Trophoblast cell (in vitro differentiated cells and primary cell): Measurements from ENCODE around the gene ZRANB3.
"Not testable (repeated sequence)": the region's sequence is repeated elsewhere in the genome, so short reads cannot be mapped to it uniquely, and the experiment has no call there.

ENCODE experiments used
- DNase-seq, 2 donors: peaks; one replicate each; pipeline ENCODE4 v3.0.0-alpha.2; 2016
- H2AFZ ChIP-seq: 2 replicates; pipeline ENCODE4 v1.6.1; 2013; ENCODE audit warnings: low read length, moderate library complexity, mild to moderate bottlenecking; ENCODE audit not compliant: insufficient read depth, poor library complexity
- H2AK5ac ChIP-seq: 2 replicates; pipeline ENCODE4 v1.6.1; 2013; ENCODE audit warnings: mild to moderate bottlenecking, low read length
- H2BK120ac ChIP-seq: 2 replicates; pipeline ENCODE4 v1.6.1; 2013; ENCODE audit warnings: low read length, mild to moderate bottlenecking, moderate library complexity; ENCODE audit not compliant: insufficient read depth, poor library complexity
- H2BK12ac ChIP-seq: 2 replicates; pipeline ENCODE4 v1.6.1; 2013; ENCODE audit warnings: mild to moderate bottlenecking, low read length, moderate library complexity
- H2BK5ac ChIP-seq: 2 replicates; pipeline ENCODE4 v1.6.1; 2013; ENCODE audit warnings: low read length, low read depth, moderate library complexity, mild to moderate bottlenecking; ENCODE audit not compliant: poor library complexity
- H3K14ac ChIP-seq: 2 replicates; pipeline ENCODE4 v1.6.1; 2013; ENCODE audit warnings: mild to moderate bottlenecking, low read length
- H3K18ac ChIP-seq: 2 replicates; pipeline ENCODE4 v1.6.1; 2013; ENCODE audit warnings: mild to moderate bottlenecking, low read length
- H3K23ac ChIP-seq: 2 replicates; pipeline ENCODE4 v1.6.1; 2013; ENCODE audit warnings: low read length
- H3K27ac ChIP-seq: 2 replicates; pipeline ENCODE4 v1.5.1; 2013; ENCODE audit warnings: low read depth, mild to moderate bottlenecking, inconsistent platforms, low read length, moderate library complexity
- H3K27me3 ChIP-seq: 2 replicates; pipeline ENCODE4 v1.6.1; 2013; ENCODE audit warnings: inconsistent platforms, mild to moderate bottlenecking, low read length, moderate library complexity; ENCODE audit not compliant: insufficient read depth
- H3K36me3 ChIP-seq, 2 experiments: 1 replicate in 1 of 2; 2 replicates in 1 of 2; pipeline ENCODE4 v1.6.1; 2013; ENCODE audit warnings: low read length in 2 of 2, mild to moderate bottlenecking in 2 of 2, moderate library complexity in 1 of 2; ENCODE audit not compliant: insufficient read depth in 2 of 2, control insufficient read depth in 1 of 2
- H3K4ac ChIP-seq: 2 replicates; pipeline ENCODE4 v1.6.1; 2013; ENCODE audit warnings: low read depth, mild to moderate bottlenecking, low read length, moderate library complexity
- H3K4me1 ChIP-seq, 2 experiments: 1 replicate in 1 of 2; 2 replicates in 1 of 2; pipeline ENCODE4 v1.6.1; 2013; ENCODE audit warnings: low read length in 2 of 2, mild to moderate bottlenecking in 2 of 2, moderate library complexity in 1 of 2; ENCODE audit not compliant: insufficient read depth in 2 of 2, control insufficient read depth in 1 of 2
- H3K4me2 ChIP-seq: 2 replicates; pipeline ENCODE4 v1.6.1; 2013; ENCODE audit warnings: inconsistent platforms, mild to moderate bottlenecking, low read length, moderate library complexity
- H3K4me3 ChIP-seq: 2 replicates; pipeline ENCODE4 v1.5.1; 2013; ENCODE audit warnings: mild to moderate bottlenecking, low read depth, low read length, inconsistent platforms
- H3K79me1 ChIP-seq: one replicate; pipeline ENCODE4 v1.6.1; 2013; ENCODE audit warnings: low read length
- H3K79me2 ChIP-seq: 2 replicates; pipeline ENCODE4 v1.6.1; 2013; ENCODE audit warnings: low read length, mild to moderate bottlenecking; ENCODE audit not compliant: control insufficient read depth, insufficient read depth, poor library complexity
- H3K9ac ChIP-seq: 2 replicates; pipeline ENCODE4 v1.6.1; 2013; ENCODE audit warnings: mild to moderate bottlenecking, low read length
- H3K9me3 ChIP-seq: 2 replicates; pipeline ENCODE4 v1.6.1; 2013; ENCODE audit warnings: low read depth, mild to moderate bottlenecking, control low read depth, inconsistent platforms, low read length; ENCODE audit not compliant: insufficient read depth
- H4K12ac ChIP-seq: 2 replicates; pipeline ENCODE4 v1.6.1; 2013; ENCODE audit warnings: low read depth, mild to moderate bottlenecking, low read length, moderate library complexity
- H4K8ac ChIP-seq: 2 replicates; pipeline ENCODE4 v1.6.1; 2013; ENCODE audit warnings: low read depth, mild to moderate bottlenecking, low read length, moderate library complexity
- H4K91ac ChIP-seq: one replicate; pipeline ENCODE4 v1.6.1; 2013; ENCODE audit warnings: low read depth, mild to moderate bottlenecking, low read length, moderate library complexity
- WGBS: extraction: QIAGEN DNeasy Blood & Tissue Kit; methylation state at CpG from one replicate; pipeline ENCODE4 v1.1.7; 2013; ENCODE audit warnings: missing lambda C conversion rate; ENCODE audit not compliant: insufficient read length, insufficient coverage; ENCODE audit errors: extremely low coverage; 5-methylcytosine and 5-hydroxymethylcytosine counted together

The ZRANB3 gene

DNA sequence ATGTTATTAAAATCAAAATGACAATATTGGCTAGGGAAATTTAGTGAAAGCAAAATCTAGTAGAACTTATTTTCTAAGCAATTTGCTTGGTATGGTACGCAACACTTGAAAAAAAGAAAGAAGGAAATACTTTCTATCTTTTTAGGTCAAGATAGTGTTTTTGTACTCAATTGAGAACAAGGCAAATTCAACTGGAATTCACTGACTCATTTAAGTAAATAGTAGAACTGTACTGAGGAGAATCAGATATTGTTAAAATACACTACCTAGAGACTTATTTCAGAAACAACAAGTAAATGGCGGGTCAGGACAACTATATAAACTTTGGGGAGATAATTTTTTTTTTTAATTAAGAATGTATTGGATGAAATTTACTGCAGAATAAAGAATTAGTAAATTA is 18.9 kb downstream of the ZRANB3 start:
- Histone ChIP-seq H3K36me3 (no peaks in the 10 kb centered on the region), H3K27ac (no peak overlapping the region), H3K79me2 (no peaks in the 10 kb centered on the region), H3K4me1 (no peaks in the 10 kb centered on the region), H4K12ac (no peak overlapping the region), H3K4me3 (no peak overlapping the region), H2BK120ac (no peak overlapping the region), H4K8ac (no peak overlapping the region), H3K27me3 (no peaks in the 10 kb centered on the region), H3K79me1 (no peaks in the 10 kb centered on the region), H3K23ac (no peak overlapping the region), H3K4me2 (no peak overlapping the region), H3K9ac (no peak overlapping the region), H2AK5ac (no peak overlapping the region), H2AFZ (no peak overlapping the region), H2BK12ac (no peak overlapping the region), H3K4ac (no peak overlapping the region), H4K91ac (no peak overlapping the region), H3K18ac (no peak overlapping the region), H3K14ac (no peak overlapping the region), H3K9me3 (no peaks in the 10 kb centered on the region), H2BK5ac (no peak overlapping the region)
- no CpG with 5 or more reads among the region's 2 CpGs for WGBS
- no peak for DNase-seq

DNA sequence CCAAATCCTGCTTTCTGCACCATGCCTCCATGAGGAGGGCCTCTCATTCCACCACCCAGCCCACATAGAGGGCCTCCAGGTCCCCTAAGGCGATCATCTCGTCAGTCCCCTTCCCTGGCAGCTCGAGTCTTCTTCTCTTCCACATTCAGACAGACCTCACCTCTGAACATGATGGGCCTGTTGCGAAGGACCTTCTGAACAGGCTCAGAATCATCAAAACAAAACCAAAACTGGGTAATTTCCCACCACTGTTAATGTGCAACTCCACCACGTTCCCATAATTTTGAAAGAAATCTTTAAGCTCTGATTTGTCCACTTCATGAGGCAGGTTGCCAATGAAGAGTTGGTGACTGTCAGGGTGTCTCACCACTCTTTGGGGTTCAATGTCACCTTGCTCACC is 20.4 kb downstream of the ZRANB3 start:
- no peak overlapping the region for H3K4me2 ChIP-seq
- no CpG with 5 or more reads among the region's 5 CpGs for WGBS
- no peaks in the 10 kb centered on the region for H3K79me1 ChIP-seq
- H3K79me2 ChIP-seq = no peaks in the 10 kb centered on the region
- no peak overlapping the region for H2AFZ ChIP-seq
- H3K9me3 ChIP-seq = no peaks in the 10 kb centered on the region
- no peak overlapping the region for H3K14ac ChIP-seq
- H3K9ac ChIP-seq = no peak overlapping the region
- no peak overlapping the region for H2BK120ac ChIP-seq
- H3K18ac ChIP-seq = no peak overlapping the region
- H4K8ac ChIP-seq = no peak overlapping the region
- no peaks in the 10 kb centered on the region for H3K27me3 ChIP-seq
- no peak overlapping the region for H3K4me3 ChIP-seq
- H3K4me1 ChIP-seq = no peaks in the 10 kb centered on the region
- H2BK5ac ChIP-seq = no peak overlapping the region
- no peak overlapping the region for H3K27ac ChIP-seq
- no peaks in the 10 kb centered on the region for H3K36me3 ChIP-seq
- no peak overlapping the region for H2AK5ac ChIP-seq
- no peak overlapping the region for H2BK12ac ChIP-seq
- no peak overlapping the region for H4K91ac ChIP-seq
- no peak overlapping the region for H4K12ac ChIP-seq
- no peak overlapping the region for H3K23ac ChIP-seq
- H3K4ac ChIP-seq = no peak overlapping the region
- DNase-seq = no peak

DNA sequence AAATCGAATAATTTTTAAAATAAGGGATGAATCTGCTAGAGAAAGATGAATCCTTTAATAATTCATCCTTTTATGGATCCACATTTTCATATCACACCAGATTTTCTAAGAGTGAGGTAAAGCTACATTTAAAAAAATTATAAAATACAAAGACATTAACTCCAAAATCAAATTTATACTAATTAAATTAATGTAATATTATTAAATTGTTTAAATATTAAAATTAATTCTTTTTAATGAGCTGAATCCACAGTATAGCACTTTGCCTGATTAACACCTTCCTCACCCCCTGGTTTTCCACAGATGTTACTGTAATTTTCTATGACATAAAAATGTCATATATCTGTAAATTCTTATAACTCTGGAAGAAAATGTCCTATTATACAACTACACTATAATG is 26.2 kb downstream of the ZRANB3 start:
- no peaks in the 10 kb centered on the region for H3K27me3 ChIP-seq
- no peak overlapping the region for H3K14ac ChIP-seq
- H3K9me3 ChIP-seq = no peaks in the 10 kb centered on the region
- H3K4ac ChIP-seq = no peak overlapping the region
- H2BK12ac ChIP-seq = no peak overlapping the region
- H2BK120ac ChIP-seq = no peak overlapping the region
- no peaks in the 10 kb centered on the region for H3K36me3 ChIP-seq
- H4K12ac ChIP-seq = no peak overlapping the region
- no peak overlapping the region for H3K27ac ChIP-seq
- H3K18ac ChIP-seq = no peak overlapping the region
- no peak overlapping the region for H3K23ac ChIP-seq
- DNase-seq = no peak
- H2BK5ac ChIP-seq = no peak overlapping the region
- H3K9ac ChIP-seq = no peak overlapping the region
- H3K79me1 ChIP-seq = no peaks in the 10 kb centered on the region
- WGBS = 100% methylated on average over 1 of the region's 1 CpG
- no peak overlapping the region for H3K4me2 ChIP-seq
- no peak overlapping the region for H4K8ac ChIP-seq
- no peaks in the 10 kb centered on the region for H3K4me1 ChIP-seq
- no peak overlapping the region for H4K91ac ChIP-seq
- no peak overlapping the region for H2AFZ ChIP-seq
- H3K79me2 ChIP-seq = no peaks in the 10 kb centered on the region
- H2AK5ac ChIP-seq = no peak overlapping the region
- H3K4me3 ChIP-seq = no peak overlapping the region

DNA sequence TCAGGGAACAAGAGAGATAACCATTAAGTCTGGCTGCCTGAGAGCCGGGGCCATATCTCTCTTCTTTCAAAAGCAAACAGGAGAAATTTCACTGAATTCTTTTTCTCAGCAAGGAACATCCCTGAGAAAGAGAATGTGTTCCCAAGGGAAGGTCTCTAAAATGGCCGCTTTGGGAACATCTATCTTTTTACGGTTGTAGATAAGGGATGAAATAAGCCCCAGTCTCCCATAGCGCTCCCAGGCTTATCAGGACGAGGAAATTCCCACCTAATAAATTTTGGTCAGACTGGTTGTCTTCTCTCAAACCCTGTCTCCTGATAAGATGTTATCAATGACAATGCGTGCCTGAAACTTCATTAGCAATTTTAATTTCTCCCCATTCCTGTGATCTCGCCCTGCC is 32.4 kb downstream of the ZRANB3 start:
- H2BK12ac ChIP-seq, H2AFZ ChIP-seq, H4K12ac ChIP-seq, H3K79me2 ChIP-seq, H3K18ac ChIP-seq, DNase-seq, H3K4me3 ChIP-seq, H3K4ac ChIP-seq, H2AK5ac ChIP-seq, H4K91ac ChIP-seq, H3K9me3 ChIP-seq, H3K79me1 ChIP-seq, H4K8ac ChIP-seq, H3K23ac ChIP-seq, H2BK120ac ChIP-seq, H3K36me3 ChIP-seq, H3K9ac ChIP-seq, H3K14ac ChIP-seq, H3K4me2 ChIP-seq, H3K27me3 ChIP-seq, H2BK5ac ChIP-seq, H3K4me1 ChIP-seq, H3K27ac ChIP-seq: not testable (repeated sequence)
- no CpG with 5 or more reads among the region's 7 CpGs for WGBS
